K562 (cell line): Measurements from ENCODE around the gene PSMD13.

Experiments
- CTCF ChIP-seq, 3 experiments: IDR thresholded peaks in 2 of 3; conservative IDR thresholded peaks in 1 of 3; 2 replicates each; pipeline ENCODE4 v1.5.1; 2011 to 2012; ENCODE audit warnings: low read length in 3 of 3, mild to moderate bottlenecking in 3 of 3, control low read depth in 2 of 3, improper control_type of control experiment in 1 of 3, inconsistent platforms in 1 of 3, low read depth in 1 of 3, mixed read lengths in 1 of 3, moderate library complexity in 1 of 3; ENCODE audit not compliant: insufficient read depth in 2 of 3
- ERF ChIP-seq: fragments of 450-650 bp; formaldehyde crosslinking; IDR thresholded peaks from 2 replicates; pipeline ENCODE4 v1.4.0; 2020; ENCODE audit warnings: mild to moderate bottlenecking, mixed read lengths
- FOXM1 ChIP-seq, 2 experiments: fragments of 450-650 bp in 1 of 2; sonication (generic) in 1 of 2; formaldehyde crosslinking in 1 of 2; IDR thresholded peaks; 2 replicates each; pipeline versions ENCODE4 v1.6.1 to v1.9.0; 2017 to 2022; ENCODE audit warnings: low read depth in 2 of 2, mild to moderate bottlenecking in 2 of 2, missing genetic modification reagents in 1 of 2, moderate library complexity in 1 of 2
- KDM5B ChIP-seq: fragments of 200-600 bp; sonication (generic); IDR thresholded peaks from 2 replicates; pipeline ENCODE4 v1.6.1; 2012; ENCODE audit warnings: low read depth, mild to moderate bottlenecking, moderate library complexity, low read length, control low read depth, inconsistent platforms; ENCODE audit not compliant: insufficient replicate concordance
- LEF1 ChIP-seq: fragments of 450-650 bp; IDR thresholded peaks from 2 replicates; pipeline ENCODE4 v1.6.1; 2016; ENCODE audit warnings: mild to moderate bottlenecking
- POLR2AphosphoS5 ChIP-seq: IDR thresholded peaks from 2 replicates; pipeline ENCODE4 v1.6.1; 2011; ENCODE audit warnings: mild to moderate bottlenecking, low read depth, low read length, moderate library complexity; ENCODE audit not compliant: control insufficient read depth, insufficient read depth
- SNIP1 ChIP-seq: fragments of 450-650 bp; IDR thresholded peaks from 2 replicates; pipeline ENCODE4 v1.7.1; 2017; ENCODE audit warnings: low read depth, mild to moderate bottlenecking
- SP1 ChIP-seq: sonication (generic); formaldehyde crosslinking; IDR thresholded peaks from 2 replicates; pipeline ENCODE4 v1.8.1; 2022; ENCODE audit warnings: mild to moderate bottlenecking, missing genetic modification reagents
- SREBF2 ChIP-seq: sonication (generic); formaldehyde crosslinking; IDR thresholded peaks from 2 replicates; pipeline ENCODE4 v1.4.0; 2020; ENCODE audit warnings: mild to moderate bottlenecking, missing genetic modification reagents
- STAG1 ChIP-seq: sonication (generic); formaldehyde crosslinking; IDR thresholded peaks from 2 replicates; pipeline ENCODE4 v1.5.0; 2020; ENCODE audit warnings: missing genetic modification reagents, borderline replicate concordance
- TF ChIP-seq, protein P1 (sequence below): fragments of 200-800 bp; sonication (Bioruptor generic); IDR thresholded peaks from 2 replicates; pipeline ENCODE4 v1.6.1; 2016; ENCODE audit warnings: missing genetic modification characterization, missing compliant biosample characterization

DNA sequence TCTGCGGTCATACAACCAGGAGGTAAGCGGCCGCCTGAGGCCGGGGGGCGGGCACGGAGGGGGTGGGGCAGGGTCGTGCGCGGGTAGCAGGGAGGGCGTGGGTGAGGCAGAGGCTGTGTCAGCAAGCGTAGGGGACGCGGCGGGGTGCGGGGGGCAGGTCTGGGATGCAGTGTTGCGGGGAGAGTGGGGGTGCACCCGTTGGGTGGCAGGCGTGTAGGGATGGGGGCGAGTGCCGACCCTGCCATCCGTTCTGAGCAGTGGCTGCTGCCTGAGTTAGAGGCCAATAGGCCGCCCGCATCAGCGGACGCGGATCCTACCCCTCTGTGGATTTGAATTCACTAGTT is 27.9 kb upstream of the PSMD13 start:
- TF ChIP-seq, protein P1, sequence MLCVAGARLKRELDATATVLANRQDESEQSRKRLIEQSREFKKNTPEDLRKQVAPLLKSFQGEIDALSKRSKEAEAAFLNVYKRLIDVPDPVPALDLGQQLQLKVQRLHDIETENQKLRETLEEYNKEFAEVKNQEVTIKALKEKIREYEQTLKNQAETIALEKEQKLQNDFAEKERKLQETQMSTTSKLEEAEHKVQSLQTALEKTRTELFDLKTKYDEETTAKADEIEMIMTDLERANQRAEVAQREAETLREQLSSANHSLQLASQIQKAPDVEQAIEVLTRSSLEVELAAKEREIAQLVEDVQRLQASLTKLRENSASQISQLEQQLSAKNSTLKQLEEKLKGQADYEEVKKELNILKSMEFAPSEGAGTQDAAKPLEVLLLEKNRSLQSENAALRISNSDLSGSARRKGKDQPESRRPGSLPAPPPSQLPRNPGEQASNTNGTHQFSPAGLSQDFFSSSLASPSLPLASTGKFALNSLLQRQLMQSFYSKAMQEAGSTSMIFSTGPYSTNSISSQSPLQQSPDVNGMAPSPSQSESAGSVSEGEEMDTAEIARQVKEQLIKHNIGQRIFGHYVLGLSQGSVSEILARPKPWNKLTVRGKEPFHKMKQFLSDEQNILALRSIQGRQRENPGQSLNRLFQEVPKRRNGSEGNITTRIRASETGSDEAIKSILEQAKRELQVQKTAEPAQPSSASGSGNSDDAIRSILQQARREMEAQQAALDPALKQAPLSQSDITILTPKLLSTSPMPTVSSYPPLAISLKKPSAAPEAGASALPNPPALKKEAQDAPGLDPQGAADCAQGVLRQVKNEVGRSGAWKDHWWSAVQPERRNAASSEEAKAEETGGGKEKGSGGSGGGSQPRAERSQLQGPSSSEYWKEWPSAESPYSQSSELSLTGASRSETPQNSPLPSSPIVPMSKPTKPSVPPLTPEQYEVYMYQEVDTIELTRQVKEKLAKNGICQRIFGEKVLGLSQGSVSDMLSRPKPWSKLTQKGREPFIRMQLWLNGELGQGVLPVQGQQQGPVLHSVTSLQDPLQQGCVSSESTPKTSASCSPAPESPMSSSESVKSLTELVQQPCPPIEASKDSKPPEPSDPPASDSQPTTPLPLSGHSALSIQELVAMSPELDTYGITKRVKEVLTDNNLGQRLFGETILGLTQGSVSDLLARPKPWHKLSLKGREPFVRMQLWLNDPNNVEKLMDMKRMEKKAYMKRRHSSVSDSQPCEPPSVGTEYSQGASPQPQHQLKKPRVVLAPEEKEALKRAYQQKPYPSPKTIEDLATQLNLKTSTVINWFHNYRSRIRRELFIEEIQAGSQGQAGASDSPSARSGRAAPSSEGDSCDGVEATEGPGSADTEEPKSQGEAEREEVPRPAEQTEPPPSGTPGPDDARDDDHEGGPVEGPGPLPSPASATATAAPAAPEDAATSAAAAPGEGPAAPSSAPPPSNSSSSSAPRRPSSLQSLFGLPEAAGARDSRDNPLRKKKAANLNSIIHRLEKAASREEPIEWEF (CRISPR knock-in tag) = no peak
- TF ChIP-seq LEF1 (no peak), SNIP1 (no peak), POLR2AphosphoS5 (no peak), CTCF (IDR thresholded peaks at IDR 0.05 in 2 of 3, conservative IDR thresholded peaks at IDR 0.05 in 1 of 3; ENCODE audit: insufficient read depth in 2 of 3, low read depth in 1 of 3, low read length in 3 of 3) (no peak), ERF (CRISPR knock-in tag) (no peak), FOXM1 (IDR thresholded peaks at IDR 0.05; ENCODE audit: low read depth) (no peak), FOXM1 (CRISPR knock-in tag; IDR thresholded peaks at IDR 0.05; ENCODE audit: low read depth) (no peak), SREBF2 (CRISPR knock-in tag) (no peak), SP1 (CRISPR knock-in tag) (no peak), KDM5B (no peak), STAG1 (CRISPR knock-in tag) (no peak)
